LHCN-M2 (cell line): Measurements from ENCODE around the gene CUTC. TPM values are rescaled to one million over a fixed set of nuclear protein-coding genes. Genes with fewer than 3 reads are reported as not detected.
"Not testable (repeated sequence)": the region's sequence is repeated elsewhere in the genome, so short reads cannot be mapped to it uniquely, and the experiment has no call there.

Experiments
- DNase-seq: peaks from one replicate; pipeline ENCODE4 v3.0.0-alpha.2; 2012; ENCODE audit warnings: low read depth
- polyA plus RNA-seq: library from polyadenylated mRNA; unstranded; fragments of >200 nt; gene quantifications from one replicate; pipeline ENCODE4 v1.2.1, GENCODE V29; 2012; ENCODE audit warnings: missing spikeins
- total RNA-seq: library from RNA; depleted of rRNA; stranded (reverse); fragments of >200 nt; gene quantifications from 2 replicates; pipeline ENCODE4 v1.2.3, GENCODE V29; 2014; rRNA removed

Gene CUTC, protein sequence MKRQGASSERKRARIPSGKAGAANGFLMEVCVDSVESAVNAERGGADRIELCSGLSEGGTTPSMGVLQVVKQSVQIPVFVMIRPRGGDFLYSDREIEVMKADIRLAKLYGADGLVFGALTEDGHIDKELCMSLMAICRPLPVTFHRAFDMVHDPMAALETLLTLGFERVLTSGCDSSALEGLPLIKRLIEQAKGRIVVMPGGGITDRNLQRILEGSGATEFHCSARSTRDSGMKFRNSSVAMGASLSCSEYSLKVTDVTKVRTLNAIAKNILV
- 18.9 and 20.6 TPM in 2 replicates for total RNA-seq
- 9.9 TPM for polyA plus RNA-seq

DNA sequence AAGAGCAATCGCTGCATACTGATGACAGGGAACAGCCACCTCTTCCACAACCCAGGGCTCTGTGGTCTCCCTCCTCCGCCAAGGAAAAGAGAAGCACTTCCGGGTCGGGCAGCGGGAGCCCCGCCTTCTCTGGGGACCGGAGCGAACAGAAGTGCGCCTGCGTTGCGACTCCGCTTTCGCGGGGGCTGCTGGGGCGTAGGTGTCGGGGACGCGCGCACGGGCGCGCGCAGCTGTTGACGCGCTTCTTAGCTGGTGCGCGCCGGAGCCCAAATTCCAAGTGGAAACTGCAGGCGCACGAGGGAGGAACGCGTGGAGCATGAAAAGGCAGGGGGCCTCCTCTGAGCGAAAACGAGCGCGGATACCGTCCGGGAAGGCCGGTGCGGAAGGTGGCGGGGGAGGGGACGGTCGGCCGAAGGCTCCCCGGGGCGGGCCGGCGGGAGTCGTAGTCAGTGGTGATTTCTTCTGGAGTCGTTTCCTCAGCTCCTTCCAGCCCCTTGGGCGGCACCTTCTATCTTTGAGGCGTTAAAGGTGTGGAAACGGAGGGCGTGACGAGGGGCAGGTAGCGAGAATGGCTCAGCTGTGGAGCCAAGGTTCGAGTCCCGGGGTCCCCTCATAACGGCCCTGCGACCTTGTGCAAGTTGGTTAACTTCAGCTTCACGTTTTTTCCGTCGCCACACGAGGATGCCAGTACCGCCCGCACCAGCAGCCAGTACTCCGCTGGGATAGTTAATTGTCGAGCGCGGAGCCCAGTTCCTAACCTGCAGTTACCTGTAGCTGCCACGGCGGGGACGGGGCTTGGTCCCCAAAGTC, at the start of gene CUTC, which contains the start of gene COX15:
Gene CUTC (plus strand): TSS at position 202 of the 810 bp plus-strand sequence. CDS start 115 bp downstream, at position 317.
Gene COX15 (minus strand): TSS at position 95 of the 810 bp plus-strand sequence. CDS start 78 bp downstream, at position 17.
- DNase-seq: peak; percentile 96

DNA sequence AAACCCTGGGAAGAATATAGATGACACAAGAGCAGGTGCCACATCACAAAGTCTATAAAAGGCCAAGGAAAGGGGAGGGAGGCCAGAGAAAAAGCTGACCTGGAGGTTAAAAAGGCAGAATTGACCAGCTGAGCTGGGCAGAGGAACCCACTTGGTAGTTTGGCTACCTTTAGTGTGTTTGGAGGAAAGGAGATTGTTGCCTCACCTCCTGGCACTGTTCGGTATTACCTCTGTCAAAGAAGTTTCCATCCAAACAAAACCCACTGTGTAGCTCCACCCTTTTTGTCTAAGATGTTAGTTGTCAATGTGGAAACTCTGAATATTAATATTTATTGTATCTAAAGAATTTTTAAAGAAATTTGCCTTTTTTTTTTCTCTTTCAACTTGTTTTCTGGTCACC, 49.3 kb upstream of the CUTC start:
- no peak for DNase-seq

DNA sequence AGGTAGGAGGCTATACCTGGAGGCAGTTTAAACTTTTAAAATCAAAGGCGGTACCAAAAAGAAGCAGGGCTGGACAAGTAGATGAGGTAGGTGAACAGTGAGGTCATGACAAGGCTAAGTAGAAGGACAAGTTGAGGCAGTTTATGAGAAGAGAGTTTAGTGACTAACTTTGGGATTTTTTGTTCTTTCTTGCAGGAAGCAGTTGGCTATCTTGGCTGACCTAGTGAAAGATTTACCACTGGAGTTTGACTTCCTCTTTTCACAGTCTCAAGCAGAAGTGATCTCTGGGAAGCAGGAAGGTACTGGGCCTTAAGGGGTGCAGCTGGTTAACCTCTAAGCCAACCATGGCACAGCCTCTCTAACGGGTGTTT, 46.5 kb upstream of the CUTC start:
- DNase-seq: no peak

DNA sequence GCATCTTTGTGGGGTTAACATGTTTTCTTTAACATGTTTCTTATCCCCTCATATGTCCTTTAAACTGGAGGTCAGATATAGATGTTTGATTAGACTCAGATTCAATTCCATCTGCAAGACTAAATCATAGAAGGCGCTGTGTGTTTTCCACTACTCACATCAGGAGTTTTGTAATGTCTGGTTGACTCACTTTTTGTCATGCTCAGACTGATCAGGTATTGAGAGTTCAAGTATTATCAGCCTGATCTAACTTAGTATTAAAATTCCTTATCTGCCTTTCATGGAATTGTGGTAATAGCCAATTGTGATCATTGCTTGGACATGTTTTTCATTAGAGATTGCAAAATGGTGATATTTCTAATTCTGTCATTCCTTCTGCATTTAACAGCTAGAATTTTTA, 42.6 kb upstream of the CUTC start:
- DNase-seq: no peak

DNA sequence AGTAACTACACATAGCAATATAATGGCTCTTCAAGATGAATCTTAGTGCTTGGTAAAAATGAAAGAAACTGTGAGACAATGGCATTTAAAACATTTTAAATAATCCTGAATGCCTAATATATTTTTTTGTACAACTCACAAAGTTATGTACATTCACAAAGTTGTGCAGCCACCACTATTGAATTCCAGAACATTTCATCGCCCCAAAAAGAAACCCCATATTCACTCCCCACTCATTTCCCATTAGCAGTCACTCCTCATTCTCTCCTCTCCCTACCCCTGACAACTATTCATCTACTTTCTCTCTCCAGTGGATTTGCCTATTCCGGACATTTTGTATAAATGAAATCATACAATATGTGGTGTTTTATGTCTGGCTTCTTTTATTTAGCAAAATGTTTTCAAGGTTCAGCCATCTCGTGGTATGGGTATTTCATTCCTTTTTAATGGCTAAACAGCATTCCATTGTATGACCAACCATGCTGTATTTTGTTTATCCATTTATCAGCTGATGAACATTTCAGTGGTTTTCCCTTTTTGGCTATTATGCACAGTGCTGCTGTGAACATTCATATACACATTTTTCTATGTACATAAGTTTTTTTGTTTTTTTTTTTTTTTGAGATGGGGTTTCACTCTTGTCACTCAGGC, 38.0 kb upstream of the CUTC start:
- DNase-seq: peak; percentile 50

DNA sequence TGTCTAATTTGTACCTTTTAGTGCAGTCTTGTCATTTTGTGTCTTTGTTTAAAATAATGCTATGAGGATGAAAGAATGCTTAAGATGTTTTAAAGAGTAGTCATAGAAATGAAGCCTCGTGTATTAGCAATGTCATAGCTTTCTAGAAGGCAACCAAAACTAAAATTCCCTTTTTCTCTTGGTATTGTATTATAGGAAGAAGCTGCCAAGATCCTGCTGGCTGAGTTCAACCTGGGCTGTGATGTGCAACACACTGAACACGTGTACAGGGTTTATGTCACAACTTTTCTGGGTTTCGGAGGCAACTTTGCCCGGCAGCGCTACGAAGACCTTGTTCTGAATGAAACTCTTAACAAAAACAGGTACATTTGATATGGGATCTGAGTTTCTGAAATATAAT, 36.3 kb upstream of the CUTC start:
- no peak for DNase-seq

DNA sequence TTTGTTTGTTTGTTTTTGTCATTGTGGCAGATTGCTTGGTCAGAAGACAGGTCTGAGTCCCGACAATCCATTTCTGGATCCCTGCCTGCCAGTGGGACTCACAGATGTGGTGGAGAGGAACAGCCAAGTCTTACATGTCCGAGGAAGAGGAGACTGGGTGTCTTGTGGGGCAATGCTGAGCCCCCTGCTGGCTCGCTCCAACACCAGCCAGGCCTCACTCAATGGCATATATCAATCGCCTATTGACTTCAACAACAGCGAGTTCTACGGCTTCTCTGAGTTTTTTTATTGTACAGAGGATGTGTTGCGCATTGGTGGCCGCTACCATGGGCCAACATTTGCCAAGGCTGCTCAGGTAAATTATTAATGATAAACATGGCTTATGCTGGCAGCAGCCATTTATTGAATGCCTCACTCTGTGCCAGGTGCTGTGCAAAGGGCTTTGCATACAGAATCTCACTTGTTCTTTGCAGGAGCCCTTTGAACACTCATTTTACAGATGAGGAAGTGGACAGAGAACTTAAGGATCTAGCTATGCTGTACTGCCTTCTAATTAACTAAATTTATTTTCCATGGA, 33.4 kb upstream of the CUTC start:
- DNase-seq: no peak

DNA sequence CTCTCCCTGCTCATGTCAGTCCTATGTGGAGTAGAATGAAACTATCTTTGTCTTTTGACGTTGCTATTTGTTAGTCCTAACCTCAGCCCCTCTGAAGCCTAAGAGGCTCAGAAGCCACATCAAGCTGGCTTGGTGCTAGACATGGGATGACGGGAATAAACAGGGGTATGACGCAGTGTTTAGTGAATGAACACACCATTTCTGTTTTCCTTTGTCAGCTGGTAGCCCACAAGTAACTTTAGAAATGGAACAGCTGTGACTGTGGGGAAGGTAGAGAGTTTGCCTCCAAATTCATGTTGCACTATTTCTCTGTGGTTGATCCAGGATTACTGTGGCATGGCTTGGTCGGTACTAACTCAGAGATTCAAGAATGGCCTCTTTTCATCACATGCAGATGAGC, 31.4 kb upstream of the CUTC start:
- peak; percentile 97 for DNase-seq

DNA sequence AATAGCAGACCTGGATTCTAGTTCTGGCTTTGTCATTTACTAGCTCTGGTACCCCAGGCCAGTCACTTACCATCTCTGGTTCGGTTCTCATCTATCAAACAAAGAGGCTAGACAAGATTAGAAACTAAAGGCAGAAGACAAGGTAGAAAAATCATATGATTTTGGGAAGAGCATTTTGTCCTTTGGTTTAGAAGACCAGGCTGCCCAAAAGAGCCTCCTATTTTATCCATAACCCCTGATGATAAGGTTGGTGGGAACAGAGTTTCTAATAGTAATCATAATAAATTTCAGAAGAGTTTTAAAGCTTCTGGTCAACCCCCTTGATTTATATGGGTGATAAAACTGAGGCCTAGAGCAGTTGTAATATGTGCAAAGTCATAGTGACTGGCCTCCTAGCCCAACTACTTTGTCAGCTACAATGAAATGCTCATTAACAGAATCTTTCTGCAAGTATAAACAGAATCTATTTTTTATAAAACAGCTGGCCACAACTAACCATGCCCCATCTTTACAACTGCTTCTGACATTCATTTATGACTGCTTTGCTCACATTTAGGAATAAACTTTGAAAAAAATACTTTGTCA, 23.5 kb upstream of the CUTC start:
- no peak for DNase-seq

DNA sequence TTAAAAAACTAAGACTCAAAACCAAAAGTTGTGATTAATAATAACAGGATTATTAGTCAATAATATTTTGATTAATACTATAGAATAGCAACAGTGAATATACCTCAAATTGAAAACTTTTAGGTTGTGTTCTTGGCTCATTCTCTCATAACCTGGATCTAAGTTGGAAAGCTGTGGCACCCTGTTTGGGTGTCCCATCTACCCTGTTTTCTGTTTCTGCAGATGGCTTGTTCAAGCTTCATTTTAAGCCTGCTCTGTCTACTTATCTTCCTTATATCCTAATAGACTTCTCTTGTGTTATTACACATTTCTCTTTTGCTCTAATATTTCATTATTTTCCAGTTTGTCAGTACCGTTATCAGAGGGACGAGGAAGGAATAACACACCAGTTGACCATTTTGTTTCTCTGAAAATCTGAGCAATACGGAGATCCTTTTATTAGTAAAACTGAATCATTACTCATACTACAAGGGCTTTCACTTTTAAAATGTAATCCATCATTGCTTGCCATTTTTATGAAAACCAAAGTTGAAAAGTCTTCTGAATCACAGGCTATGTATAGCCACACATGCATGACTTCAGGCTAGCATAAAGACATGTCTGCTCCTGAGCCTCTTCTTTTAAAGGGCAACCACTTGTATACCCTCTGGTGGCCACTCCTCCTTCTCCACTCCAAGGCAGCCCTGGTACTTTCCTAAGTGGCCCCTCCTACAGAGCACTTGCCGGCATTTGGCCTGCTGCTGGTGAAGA, 22.4 kb upstream of the CUTC start:
- peak; percentile 54 for DNase-seq

DNA sequence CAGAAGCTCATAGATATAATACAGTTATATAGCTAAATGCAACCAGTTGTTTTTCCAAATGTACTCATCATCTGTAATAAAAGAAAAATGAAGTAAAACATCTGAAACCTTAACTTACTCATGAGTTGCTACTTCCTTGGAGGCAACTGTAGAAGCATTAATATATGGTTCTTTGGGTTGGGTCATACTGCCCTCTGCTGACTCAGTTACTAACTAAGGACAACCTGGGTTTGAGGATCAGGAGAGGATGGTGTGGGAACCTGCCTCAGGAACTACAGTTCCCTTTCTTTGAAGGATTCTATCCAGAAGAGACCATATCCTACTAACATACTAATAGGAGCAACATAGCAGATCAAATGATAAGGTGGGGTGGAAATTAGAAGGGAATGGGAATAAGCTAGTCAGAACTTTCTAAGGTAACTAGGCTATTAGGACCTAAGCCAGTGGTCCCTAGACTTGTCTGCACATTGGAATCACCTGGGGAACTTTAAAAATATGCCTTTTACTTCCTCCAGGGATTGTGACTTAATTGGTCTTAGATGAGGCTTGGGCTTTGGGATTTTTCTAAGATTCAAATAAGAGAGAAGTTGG, 20.8 kb upstream of the CUTC start:
- peak; percentile 62 for DNase-seq

DNA sequence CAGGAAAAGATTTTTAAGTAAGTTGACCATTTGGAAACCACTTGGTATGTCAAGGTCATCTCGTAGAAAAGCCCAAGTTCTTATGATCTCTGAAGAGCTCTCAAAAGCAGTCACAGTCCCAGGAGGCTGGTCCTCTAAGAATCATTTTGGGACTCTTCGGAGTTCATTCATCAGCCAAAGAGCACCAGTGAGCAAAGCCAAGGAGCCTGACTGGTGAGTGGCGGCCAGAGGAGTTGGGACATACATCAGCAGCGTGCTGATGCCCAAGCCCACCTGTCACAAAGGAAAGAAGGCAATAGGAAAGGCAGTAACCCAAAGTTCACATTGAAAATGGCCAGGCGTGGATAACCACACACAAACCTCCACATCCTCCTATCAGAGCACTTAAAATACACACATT, 17.6 kb upstream of the CUTC start:
- DNase-seq: no peak

DNA sequence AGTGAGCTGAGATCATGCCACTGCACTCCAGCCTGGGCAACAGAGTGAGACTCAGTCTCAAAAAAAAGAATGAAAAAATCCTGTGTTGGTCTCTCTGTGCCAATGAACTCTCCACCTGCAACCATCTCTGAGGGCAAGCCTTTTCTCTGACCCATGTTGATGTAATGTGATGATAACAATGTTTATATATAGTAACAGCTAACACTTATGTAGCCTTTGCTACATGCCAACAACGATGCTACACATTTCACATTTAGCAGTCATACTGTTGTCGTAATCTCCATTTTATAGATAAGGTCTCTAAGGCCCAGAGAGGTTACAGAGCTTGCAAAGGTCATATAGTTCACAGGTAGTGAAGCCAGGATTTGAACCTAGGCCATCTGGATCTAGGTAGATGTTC, 11.6 kb upstream of the CUTC start:
- no peak for DNase-seq

DNA sequence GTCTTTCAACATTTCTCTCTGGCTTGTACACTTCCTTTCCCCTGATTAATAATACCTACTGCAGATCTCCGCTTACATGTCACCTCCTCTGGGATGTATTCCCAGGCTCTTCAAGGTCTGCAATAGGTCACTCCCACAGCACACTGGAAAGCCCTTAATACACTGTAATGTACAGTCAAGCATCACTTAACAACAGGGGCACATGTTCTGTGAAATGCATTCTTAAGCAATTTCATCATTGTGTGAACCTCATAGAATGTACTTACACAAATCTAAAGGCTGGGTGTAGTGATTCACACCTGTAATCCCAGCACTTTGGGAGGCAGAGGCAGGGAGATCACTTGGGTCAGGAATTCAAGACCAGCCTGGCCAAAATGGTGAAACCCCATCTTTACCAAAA, 2.0 kb upstream of the CUTC start:
- DNase-seq: no peak

DNA sequence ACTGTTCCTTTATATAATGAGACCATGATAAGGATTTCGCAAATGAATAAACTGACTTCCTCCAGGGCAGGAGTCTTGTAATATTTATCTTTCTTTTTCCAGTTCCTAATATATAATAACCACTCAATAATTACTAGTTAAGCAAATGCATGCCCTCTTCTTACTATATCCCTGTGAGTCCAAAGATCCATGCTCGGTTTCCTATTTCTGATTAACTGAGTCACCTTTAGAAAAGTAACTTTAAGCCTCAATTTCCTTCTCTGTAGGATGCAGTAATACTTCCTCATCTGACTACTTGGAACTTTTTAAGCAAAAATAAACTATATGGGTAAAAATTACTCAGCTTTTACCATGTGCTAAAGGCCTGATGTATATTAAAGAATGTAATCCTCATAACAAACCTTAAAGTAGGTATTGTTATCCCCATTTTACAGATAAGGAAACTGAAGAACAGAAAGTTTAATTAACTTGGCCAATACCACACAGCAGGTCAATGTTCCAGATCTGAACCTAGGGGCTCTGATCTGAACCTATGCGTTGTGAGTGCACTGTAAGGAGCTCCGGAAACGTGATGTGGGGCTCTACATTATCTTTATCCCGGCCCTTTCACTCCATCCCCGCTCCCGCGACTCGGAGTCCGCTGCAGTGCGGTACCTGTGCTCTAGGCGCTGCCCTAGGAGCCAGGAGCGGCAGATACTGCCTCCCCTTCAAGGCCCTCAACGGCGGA, 565 bp upstream of the CUTC start:
- DNase-seq: no peak

DNA sequence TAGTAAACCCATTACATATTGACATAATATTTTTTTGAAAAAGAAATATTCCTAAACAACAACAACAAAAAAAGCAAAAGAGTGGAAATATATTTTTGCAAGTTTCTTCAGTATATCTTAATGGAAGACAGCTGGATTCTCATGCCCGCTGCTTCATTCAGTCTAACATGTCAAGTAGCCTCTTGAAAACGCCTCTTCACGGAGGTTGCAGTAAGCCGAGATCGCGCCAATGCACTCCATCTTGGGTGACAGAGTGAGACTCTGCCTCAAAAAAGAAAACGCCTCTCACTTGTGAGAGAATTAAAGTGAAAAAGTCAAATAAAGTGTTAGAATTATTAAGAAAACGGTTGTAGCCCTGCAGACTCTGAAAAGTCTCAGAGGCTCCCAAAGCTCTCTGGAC, 1.3 kb downstream of the CUTC start:
- DNase-seq: no peak

DNA sequence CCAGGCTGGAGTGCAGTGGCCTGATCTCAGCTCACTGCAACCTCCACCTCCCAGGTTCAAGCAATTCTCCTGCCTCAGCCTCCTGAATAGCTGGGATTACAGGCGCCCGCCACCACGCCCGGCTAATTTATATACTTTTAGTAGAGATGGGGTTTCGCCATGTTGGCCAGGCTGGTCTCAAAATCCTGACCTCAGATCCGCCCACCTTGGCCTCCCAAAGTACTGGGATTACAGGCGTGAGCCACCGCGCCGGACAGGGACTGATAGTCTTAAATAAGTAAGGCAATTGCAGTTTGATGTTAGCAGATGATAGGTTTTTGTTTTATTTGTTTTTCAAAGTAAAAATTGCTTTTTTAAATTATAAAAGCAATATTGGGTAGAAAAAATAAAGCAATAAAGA, 2.1 kb downstream of the CUTC start:
- DNase-seq: not testable (repeated sequence)

DNA sequence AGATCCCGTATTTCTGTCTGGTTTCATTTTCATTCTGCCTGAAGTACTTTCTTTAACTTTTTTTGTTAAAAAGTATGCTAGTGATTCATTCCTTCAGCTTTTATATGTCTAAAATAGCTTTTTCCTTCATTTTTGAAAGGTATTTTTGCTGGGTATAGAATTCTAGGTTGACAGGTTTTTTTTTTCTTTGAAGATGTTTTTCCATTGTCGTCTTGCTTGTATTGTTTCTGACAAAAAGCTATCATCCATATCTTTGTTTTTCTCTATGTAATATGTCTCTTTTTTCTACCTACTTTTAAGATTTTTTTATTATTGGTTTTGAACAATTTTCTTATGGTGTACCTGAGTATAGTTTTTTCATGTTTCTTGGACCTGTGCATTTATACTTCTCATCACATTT, 8.2 kb downstream of the CUTC start:
- no peak for DNase-seq

DNA sequence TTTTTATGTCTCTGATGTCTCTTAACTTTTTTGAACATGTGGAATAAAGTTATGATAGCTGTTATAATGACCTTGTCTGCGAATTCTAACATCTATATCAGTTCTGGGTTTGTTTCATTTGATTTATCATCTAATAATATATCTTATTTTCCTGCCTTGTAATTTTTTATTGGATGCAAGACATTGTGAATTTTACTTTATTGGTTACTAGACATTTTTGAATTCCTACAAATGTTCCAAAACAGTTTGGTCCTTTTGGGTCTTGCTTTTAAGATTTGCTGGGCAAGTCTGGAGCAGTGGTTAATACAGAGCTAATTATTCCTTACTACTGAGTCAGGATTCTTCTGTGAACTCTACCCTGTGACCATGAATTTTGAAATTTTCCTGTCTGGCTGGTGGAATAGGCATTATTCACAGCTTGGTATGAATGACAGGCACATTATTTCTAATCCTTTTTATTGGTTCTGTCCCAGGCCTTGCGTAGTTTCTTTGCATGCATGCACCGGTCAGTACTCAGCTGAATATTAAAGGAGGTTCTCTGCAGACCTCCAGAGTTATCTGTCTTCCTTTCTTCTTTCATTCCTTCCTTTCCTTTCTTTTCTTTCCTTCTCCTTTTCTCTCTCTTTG, 9.0 kb downstream of the CUTC start:
- DNase-seq: no peak
